PC-3 (cell line): Measurements from ENCODE around the gene LMO2. TPM values are rescaled to one million over a fixed set of nuclear protein-coding genes. Genes with fewer than 3 reads are reported as not detected.
"Not testable (repeated sequence)": the region's sequence is repeated elsewhere in the genome, so short reads cannot be mapped to it uniquely, and the experiment has no call there.

Source experiments
- ATAC-seq: fragments of 200-7000 bp; cut with Tn5 transposase; 2 replicates; pipeline ENCODE4 v1.9.1; 2020; ENCODE audit warnings: mild to moderate bottlenecking, moderate library complexity
- BruUV-seq: library from RNA; stranded (reverse); fragments of 400-500 nt; replicated peaks from 2 replicates; lab custom pipeline; 2021; lab: Mats Ljungman, UMichigan
- CTCF ChIA-PET: fragments of 300-600 bp; sonication (Branson Sonifier 250); formaldehyde crosslinking; loops from one replicate; lab custom pipeline; 2022; ENCODE audit warnings: antibody characterized with exemption; lab: Charles Lee
- POLR2A ChIA-PET: fragments of 300-600 bp; sonication (Branson Sonifier 250); formaldehyde crosslinking; loops from one replicate; lab custom pipeline; 2022; ENCODE audit warnings: antibody characterized with exemption; ENCODE audit not compliant: unreplicated experiment; lab: Charles Lee
- DNase-seq: peaks from one replicate; pipeline ENCODE4 v3.0.0-alpha.2; 2015
- H2AFZ ChIP-seq: fragments of 300-600 bp; sonication (generic); 2 replicates; pipeline ENCODE4 v1.6.0; 2016; ENCODE audit warnings: antibody characterized with exemption, low read length
- H3F3A ChIP-seq: fragments of 300-600 bp; sonication (generic); one replicate; pipeline ENCODE4 v1.6.0; 2017; ENCODE audit warnings: antibody characterized with exemption, low read length, control low read depth, mild to moderate bottlenecking; ENCODE audit not compliant: unreplicated experiment
- H3K27ac ChIP-seq: fragments of 300-600 bp; sonication (generic); 2 replicates; pipeline ENCODE4 v1.5.1; 2016; ENCODE audit warnings: mild to moderate bottlenecking, low read length
- H3K27me3 ChIP-seq: fragments of 300-600 bp; sonication (generic); 2 replicates; pipeline ENCODE4 v1.6.1; 2016; ENCODE audit warnings: low read length, mixed read lengths
- H3K36me3 ChIP-seq: fragments of 300-600 bp; sonication (generic); 2 replicates; pipeline ENCODE4 v1.6.1; 2016; ENCODE audit warnings: low read depth, mixed run types, low read length, mixed read lengths
- H3K4me1 ChIP-seq: fragments of 300-600 bp; sonication (generic); 2 replicates; pipeline ENCODE4 v1.5.1; 2016; ENCODE audit warnings: low read length; ENCODE audit not compliant: insufficient read depth
- H3K4me2 ChIP-seq: fragments of 300-600 bp; sonication (generic); 2 replicates; pipeline ENCODE4 v1.6.0; 2016; ENCODE audit warnings: low read length
- H3K4me3 ChIP-seq: fragments of 300-600 bp; sonication (generic); 2 replicates; pipeline ENCODE4 v1.5.1; 2016; ENCODE audit warnings: mild to moderate bottlenecking, low read length, mixed read lengths
- H3K79me2 ChIP-seq: fragments of 300-600 bp; sonication (generic); 2 replicates; pipeline ENCODE4 v1.6.1; 2017; ENCODE audit warnings: low read length, mixed read lengths
- H3K9ac ChIP-seq: fragments of 300-600 bp; sonication (generic); 2 replicates; pipeline ENCODE4 v1.6.0; 2016; ENCODE audit warnings: mild to moderate bottlenecking, low read length
- H3K9me2 ChIP-seq: fragments of 300-600 bp; sonication (generic); replicated peaks from 2 replicates; pipeline ENCODE4 v1.6.1; 2016; ENCODE audit warnings: mixed run types, low read length, mixed read lengths
- H3K9me3 ChIP-seq: fragments of 300-600 bp; sonication (generic); 2 replicates; pipeline ENCODE4 v1.6.1; 2016; ENCODE audit warnings: low read length, mixed read lengths
- H4K20me1 ChIP-seq: fragments of 300-600 bp; sonication (generic); 2 replicates; pipeline ENCODE4 v1.6.1; 2016; ENCODE audit warnings: low read length, mixed read lengths
- CTCF ChIP-seq: fragments of 300-600 bp; sonication (generic); conservative IDR thresholded peaks from 2 replicates; pipeline ENCODE4 v1.5.1; 2017; ENCODE audit warnings: antibody characterized with exemption, low read depth, mild to moderate bottlenecking, low read length
- EZH2 ChIP-seq: fragments of 300-600 bp; sonication (generic); IDR thresholded peaks from one replicate; pipeline ENCODE4 v1.6.1; 2017; ENCODE audit warnings: antibody characterized with exemption, mild to moderate bottlenecking, low read length; ENCODE audit not compliant: unreplicated experiment
- EZH2phosphoT487 ChIP-seq: fragments of 300-600 bp; sonication (generic); IDR thresholded peaks from 2 replicates; pipeline ENCODE4 v1.6.1; 2018; ENCODE audit warnings: mild to moderate bottlenecking, antibody characterized with exemption, low read length, borderline replicate concordance
- intact Hi-C: fragments of 100-400 bp; cut with micrococcal nuclease; formaldehyde crosslinking; loops from 2 replicates; pipeline ENCODE4 v1.9.0; 2023
- total RNA-seq: library from RNA; depleted of rRNA; stranded (reverse); fragments of >200 nt; gene quantifications from 2 replicates; pipeline ENCODE4 v1.2.3, GENCODE V29; 2014; rRNA removed

Gene LMO2
- total RNA-seq, 1 experiment from 2014 or later: 0.51 TPM

- Histone ChIP-seq H3K27me3 (0 out of 2 replicates have a peak, but pooled peaks cover 6% of the 10 kb centered on the region), H3K4me2 (no peak overlapping the region), H4K20me1 (no peaks in the 10 kb centered on the region), H3K36me3 (no peaks in the 10 kb centered on the region), H3K9me2 (no peaks in the 10 kb centered on the region), H3K9ac (no peak overlapping the region), H3K9me3 (no peaks in the 10 kb centered on the region), H3K4me3 (no peak overlapping the region), H2AFZ (no peak overlapping the region), H3K79me2 (no peaks in the 10 kb centered on the region), H3K27ac (no peak overlapping the region), H3K4me1 (peaks cover 19% of the 10 kb centered on the region), H3F3A (peaks cover 4% of the 10 kb centered on the region)
- BruUV-seq: no TSS peak
- ATAC-seq (no peak), DNase-seq (no peak)
- POLR2A ChIA-PET: no interaction called here
- no peak for TF ChIP-seq CTCF
- TF ChIP-seq EZH2phosphoT487: no peak
- CTCF ChIA-PET: no interaction called here
- intact Hi-C loops: no loop called here
Measured at GRCh38 chr11:33825854-33826560, 65.9 kb downstream of the LMO2 start.

DNA sequence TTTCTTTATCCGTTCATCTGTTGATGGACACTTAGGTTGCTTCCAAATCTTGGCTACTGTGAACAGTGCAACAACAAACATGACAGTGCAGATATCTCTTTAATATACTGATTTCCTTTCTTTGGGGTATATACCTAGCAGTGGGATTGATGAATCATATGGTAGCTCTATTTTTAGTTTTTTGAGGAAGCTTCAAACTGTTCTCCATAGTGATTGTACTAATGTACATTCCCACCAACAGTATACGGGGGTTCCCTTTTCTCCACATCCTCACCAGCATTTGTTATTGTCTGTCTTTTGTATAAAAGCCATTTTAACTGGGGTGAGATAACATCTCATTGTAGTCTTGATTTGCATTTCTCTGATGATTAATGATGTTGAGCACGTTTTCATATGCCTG is 68.9 kb downstream of the LMO2 start:
- DNase-seq, BruUV-seq, ATAC-seq, H3K4me2 ChIP-seq, H3K27ac ChIP-seq, H3K27me3 ChIP-seq, H3K9me3 ChIP-seq, CTCF ChIA-PET, H3K79me2 ChIP-seq, H3F3A ChIP-seq, H2AFZ ChIP-seq, intact Hi-C loops, H3K4me1 ChIP-seq, H3K9ac ChIP-seq, H3K4me3 ChIP-seq, H3K36me3 ChIP-seq, H4K20me1 ChIP-seq, POLR2A ChIA-PET, H3K9me2 ChIP-seq: not testable (repeated sequence)

DNA sequence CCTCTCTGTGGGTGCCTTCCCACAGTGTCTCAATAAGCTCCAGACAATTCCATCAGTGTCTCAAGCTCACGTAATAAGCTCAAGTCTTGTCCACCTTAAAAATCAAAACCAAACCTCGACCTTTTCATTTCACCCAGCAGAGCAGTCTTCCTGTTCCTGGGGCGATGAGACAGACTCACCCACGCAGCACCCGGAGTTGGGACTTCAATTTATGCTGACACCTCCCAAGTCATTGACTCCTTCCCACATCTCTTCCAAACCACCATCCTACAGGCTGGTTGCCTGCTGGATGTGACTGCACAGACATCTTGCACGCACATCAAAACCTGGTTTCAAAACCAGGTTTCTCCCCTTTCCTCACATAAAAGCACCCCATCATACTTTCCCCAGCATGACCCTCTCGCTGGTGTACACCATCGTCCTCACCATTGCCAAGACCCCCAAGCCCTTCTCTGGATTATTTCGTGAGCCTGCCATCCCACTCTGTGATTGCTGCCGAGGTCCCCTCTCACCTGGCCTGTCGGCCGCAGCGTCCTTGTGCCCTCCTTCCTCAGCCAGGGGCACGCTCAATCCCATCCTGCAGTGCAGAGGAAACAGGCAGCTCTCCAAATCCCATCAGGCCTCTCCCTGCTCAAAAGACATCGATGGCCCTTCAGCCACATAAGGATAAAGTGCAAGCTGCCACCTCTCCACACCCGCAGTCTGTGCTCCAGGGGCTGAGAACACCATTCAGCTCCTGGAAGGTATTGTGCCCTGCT is 72.4 kb downstream of the LMO2 start:
- intact Hi-C loops: no loop called here
- H3F3A ChIP-seq: no peaks in the 10 kb centered on the region
- no TSS peak for BruUV-seq
- no peaks in the 10 kb centered on the region for H3K4me1 ChIP-seq
- no peaks in the 10 kb centered on the region for H3K36me3 ChIP-seq
- H3K4me3 ChIP-seq: no peak overlapping the region
- no peaks in the 10 kb centered on the region for H3K79me2 ChIP-seq
- ChIA-PET CTCF (interaction anchor here (0.6 kb wide), 1 partner anchor 39 kb away, joined by 4 read pairs; no protein-coding TSS in a partner anchor), POLR2A (no interaction called here)
- ATAC-seq (no peak), DNase-seq (no peak)
- H3K27me3 ChIP-seq: 0 out of 2 replicates have a peak, but pooled peaks cover 6% of the 10 kb centered on the region
- no peak overlapping the region for H3K27ac ChIP-seq
- TF ChIP-seq EZH2phosphoT487 (no peak), EZH2 (no peak), CTCF (no peak)
- H3K9ac ChIP-seq: no peak overlapping the region
- no peaks in the 10 kb centered on the region for H3K9me3 ChIP-seq
- no peak overlapping the region for H2AFZ ChIP-seq
- H4K20me1 ChIP-seq: no peaks in the 10 kb centered on the region
- no peak overlapping the region for H3K4me2 ChIP-seq
- H3K9me2 ChIP-seq: no peaks in the 10 kb centered on the region

Other genes starting within 250 kb of the LMO2 start
- gene C11orf91, start 191.2 kb downstream of the LMO2 start, total RNA-seq: 1.0 TPM in 1 of 2 replicates, not detected in the other
- 134 and 170 TPM in 2 replicates for gene CD59, start 155.7 kb downstream of the LMO2 start, total RNA-seq
- gene FBXO3, start 117.6 kb downstream of the LMO2 start, total RNA-seq: 20.2 and 22.5 TPM in 2 replicates
- 224 and 258 TPM in 2 replicates for gene CAPRIN1, start 159.7 kb upstream of the LMO2 start, total RNA-seq
- gene NAT10, start 213.6 kb upstream of the LMO2 start, total RNA-seq: 48.7 and 55.9 TPM in 2 replicates